GM18870 (cell line): ENCODE measurements around the gene CDK9.
A peak's percentile ranks its signal among the peaks of the same experiment; 100 is the strongest.
"Not testable (repeated sequence)": the region's sequence is repeated elsewhere in the genome, so short reads cannot be mapped to it uniquely, and the experiment has no call there.

Source experiments
- ATAC-seq: cut with Tn5 transposase; IDR thresholded peaks from one replicate; pipeline ENCODE4 v1.9.1; 2021; ENCODE audit warnings: moderate library complexity; ENCODE audit not compliant: unreplicated experiment

CDK9 gene

DNA sequence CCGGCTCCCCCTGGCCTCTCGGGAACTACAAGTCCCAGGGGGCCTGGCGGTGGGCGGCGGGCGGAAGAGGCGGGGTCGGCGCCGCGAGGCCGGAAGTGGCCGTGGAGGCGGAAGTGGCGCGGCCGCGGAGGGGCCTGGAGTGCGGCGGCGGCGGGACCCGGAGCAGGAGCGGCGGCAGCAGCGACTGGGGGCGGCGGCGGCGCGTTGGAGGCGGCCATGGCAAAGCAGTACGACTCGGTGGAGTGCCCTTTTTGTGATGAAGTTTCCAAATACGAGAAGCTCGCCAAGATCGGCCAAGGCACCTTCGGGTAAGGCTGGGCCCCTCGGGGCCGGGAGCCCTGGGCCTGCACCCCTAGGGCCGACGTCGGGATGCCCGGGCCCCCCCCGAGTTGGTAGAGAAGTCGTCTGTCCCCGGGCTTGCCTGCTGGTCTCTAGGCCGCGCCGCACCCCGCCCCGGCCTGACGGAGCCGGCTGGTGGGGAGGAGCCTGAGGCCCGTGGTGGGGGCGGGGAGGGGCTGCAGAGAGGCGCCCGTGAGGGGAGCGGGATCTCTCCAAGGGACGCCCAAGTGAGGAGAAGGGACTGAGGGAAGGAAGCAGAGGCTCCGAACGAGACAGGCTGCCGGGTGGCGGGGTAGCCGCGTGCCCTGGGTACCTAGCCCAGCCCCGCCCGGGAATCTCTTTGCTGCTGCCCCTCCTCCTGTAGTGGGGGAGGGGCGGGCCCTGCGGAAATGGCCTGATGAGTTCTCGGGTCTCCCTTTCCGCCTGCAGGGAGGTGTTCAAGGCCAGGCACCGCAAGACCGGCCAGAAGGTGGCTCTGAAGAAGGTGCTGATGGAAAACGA is at the start of gene CDK9:
CDK9 (plus strand) TSS at position 102 of the 840 bp plus-strand sequence; CDS start at position 217, 115 bp downstream.
- peak; percentile 31 for ATAC-seq

GRCh38 chr9:127738666-127739065 is 47.2 kb upstream of the CDK9 start:
- no peak for ATAC-seq

- no peak for ATAC-seq
These were observed 46.1 kb upstream of the CDK9 start for GRCh38 chr9:127739614-127740330.

DNA sequence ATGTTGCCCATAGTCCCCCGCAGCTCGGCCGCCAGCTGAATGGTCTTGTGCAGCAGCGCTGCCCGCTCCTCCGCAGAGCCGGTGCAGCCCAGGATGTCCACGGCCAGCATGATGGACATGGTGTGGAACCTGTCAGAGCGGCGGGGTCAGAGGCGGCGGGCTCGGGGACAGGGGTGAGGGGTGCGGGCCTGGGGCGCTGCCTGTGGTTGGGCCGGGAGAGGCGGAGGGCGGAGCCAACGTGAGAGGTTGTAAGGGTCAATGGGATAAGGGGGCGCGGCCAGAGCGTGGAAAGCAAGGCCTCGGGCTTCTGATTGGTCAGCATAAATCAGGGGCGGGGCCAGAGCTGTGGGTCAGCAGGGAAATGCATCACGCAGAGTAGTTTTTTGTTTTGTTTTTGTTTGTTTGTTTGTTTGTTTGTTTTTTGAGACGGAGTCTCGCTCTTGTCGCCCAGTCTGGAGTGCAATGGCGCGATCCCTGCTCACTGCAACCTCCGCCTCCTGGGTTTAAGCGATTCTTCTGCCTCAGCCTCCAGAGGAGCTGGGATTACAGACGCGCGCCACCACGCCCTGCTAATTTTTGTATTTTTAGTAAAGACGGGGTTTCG is 43.9 kb upstream of the CDK9 start:
- ATAC-seq = no peak

GRCh38 chr9:127742435-127743088 is 43.3 kb upstream of the CDK9 start:
- ATAC-seq = no peak

DNA sequence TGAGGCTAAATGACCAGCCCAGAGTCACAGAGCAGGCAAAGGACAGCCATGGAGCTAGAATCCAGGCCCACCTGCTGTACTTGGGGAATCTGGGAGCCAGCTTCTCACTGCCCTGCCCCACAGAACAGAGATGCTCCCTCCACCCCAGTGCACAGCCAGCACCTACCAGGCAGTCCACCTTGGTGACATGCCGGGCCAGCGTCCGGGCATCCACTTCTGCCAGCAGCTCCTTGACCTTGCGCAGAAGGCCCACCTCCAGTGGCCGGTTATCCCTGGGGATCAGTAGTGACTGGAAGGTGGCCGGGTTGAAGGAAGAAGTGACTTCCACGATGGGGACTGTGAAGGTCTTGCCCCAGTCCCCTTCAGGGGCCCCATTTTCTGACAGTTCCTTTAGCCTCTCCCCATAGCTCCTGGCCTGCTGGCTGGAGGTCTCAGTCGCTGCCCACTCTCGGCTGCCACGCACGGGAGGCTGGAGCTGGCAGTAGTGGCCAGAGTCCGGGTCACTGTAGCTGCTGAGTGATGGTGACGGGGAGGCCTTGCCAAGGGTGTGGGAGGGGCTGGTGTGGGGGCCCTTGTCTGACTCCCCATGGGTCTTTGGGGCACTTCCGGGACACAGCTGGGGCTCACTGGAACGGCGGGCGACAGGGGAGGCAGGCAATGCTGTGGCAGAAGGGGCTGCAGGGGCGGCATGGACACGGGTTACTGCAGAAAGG is 41.3 kb upstream of the CDK9 start:
- no peak for ATAC-seq

GRCh38 chr9:127746959-127747569 is 38.8 kb upstream of the CDK9 start:
- no peak for ATAC-seq

DNA sequence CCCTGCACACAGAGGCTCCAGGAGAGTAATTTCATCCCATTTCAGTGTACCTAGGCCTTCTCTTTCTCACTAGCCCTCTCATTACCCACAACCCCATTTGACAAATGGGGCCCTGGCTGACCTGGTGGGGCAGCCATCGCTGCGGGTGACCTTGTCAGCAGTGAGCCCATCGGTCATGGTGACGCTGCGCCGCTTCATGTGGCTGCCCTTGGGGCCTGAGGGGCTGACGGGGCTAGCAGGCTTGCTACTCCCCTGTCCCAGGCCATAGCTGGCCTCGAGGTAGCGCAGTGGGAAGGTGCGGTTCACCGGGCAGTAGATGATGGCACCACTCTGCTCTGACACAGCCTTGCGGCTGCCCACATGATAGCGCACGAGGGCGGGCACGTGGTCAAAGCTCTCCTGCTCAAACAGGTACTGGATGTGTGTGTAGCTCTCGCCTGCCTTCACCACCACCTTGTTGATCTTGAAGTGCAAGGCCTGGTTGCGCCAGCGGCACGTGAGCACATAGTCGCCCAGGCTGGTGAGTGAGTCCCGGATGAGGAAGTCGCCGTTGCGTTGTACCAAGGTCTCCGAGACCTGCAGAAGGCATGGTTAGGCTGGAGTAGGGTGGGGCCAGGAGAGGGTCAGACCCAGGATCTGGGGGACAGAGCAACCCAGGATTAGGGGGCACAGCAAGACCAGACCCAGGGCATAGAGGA is 36.6 kb upstream of the CDK9 start:
- no peak for ATAC-seq

DNA sequence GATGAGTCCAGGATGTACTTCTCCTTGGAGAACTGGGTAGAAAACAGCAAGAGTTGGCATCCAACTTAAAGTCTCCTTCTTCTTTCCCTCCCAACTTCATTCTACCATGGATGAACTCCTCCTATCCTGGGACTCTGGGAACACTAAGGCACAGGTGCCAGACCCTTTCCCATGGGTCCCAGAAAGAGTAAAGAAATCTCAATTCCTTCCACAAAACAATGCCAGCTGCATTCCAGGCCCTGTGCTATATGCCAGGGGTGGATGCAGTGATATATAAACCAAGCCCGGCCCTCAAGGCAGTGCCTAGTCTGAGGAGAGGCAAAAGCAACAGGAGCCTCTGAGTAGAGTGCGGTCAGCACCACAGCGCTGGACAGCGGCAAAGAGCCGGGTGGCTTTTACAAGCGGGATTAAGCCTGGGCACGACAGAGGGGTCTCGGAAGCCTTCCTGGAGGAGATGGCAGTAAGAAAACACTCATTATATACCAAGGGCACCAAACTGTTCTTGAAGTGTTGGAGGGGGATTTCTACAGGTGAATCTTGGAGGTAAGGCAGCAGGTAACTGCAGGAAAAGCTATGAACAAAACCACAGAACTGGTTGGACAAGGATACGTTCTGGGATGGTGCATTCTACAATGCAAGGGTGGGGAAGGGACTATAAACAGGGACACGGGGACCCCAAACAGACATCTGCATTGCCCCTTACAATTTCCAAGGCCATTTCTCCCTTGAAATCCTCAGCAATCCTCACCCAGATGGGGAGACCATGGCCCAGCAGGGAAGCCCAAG is 34.4 kb upstream of the CDK9 start:
- no peak for ATAC-seq

DNA sequence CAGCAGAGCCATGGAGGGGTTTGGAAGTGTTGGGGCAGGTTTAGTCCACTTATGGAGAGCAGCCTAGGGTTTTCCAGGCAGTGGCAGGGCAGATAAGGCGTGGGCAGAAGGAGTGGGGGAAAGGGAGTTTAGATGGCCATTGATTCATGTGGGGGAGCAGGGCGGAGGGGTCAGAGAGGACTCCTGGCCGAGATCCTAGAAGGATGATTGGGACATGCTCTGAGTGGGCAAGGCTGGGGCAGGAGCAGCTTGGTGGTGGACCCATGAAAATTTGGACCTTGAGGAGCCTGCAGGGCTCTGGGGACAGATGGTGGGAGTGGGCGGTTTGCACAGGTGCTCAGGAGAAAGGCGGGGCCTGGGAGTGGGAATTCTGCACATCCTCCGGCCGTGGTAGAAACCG is 32.7 kb upstream of the CDK9 start:
- no peak for ATAC-seq

GRCh38 chr9:127753622-127754021 is 32.2 kb upstream of the CDK9 start:
- ATAC-seq = no peak

DNA sequence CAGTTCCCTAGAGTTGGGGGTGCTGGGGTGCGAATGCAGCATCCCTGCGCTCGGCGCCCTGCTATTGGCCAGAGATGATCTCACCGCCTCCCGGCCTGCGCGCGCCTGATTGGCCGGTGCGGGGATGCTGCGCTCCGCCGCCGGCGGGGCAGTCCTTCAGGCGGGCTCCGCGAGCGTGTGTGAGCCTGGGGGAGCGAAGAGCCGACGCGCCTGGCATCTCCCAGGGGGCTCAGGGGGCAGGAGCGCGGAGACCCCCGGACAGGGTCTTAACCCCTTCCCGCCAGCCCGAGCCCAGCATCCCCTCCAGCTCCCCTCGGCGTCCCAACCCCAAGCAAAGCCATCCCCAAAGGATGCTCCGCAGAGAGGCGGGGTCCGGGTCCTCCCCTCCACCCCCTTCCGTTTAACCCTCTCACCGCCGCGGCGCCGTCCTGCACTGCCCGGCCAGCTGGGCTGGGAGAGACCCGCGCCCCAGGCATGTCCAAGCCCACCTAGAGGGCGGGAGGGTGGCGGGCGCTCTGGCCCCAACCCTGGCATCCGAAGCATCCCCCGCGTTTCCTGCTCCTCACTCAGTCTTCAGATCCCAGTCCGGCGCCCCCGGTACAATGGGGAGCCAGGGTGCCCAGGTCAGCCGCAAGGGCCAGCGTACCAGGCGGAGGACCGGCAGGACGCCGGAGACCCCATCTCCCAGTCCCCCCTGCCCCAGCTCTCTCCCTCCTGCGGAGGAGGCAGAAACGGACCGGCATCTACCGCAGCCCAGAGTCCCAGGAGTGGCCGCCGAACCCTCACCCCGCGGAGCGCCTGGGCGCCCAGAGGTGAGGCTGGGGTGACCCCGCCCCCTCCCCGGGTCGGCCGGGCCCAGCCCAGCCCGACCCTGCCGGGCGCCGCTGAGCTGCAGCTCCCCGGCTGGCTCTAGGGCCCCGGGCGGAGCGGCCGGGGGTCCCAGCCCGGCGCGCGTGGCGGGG is 31.5 kb upstream of the CDK9 start:
- no peak for ATAC-seq

DNA sequence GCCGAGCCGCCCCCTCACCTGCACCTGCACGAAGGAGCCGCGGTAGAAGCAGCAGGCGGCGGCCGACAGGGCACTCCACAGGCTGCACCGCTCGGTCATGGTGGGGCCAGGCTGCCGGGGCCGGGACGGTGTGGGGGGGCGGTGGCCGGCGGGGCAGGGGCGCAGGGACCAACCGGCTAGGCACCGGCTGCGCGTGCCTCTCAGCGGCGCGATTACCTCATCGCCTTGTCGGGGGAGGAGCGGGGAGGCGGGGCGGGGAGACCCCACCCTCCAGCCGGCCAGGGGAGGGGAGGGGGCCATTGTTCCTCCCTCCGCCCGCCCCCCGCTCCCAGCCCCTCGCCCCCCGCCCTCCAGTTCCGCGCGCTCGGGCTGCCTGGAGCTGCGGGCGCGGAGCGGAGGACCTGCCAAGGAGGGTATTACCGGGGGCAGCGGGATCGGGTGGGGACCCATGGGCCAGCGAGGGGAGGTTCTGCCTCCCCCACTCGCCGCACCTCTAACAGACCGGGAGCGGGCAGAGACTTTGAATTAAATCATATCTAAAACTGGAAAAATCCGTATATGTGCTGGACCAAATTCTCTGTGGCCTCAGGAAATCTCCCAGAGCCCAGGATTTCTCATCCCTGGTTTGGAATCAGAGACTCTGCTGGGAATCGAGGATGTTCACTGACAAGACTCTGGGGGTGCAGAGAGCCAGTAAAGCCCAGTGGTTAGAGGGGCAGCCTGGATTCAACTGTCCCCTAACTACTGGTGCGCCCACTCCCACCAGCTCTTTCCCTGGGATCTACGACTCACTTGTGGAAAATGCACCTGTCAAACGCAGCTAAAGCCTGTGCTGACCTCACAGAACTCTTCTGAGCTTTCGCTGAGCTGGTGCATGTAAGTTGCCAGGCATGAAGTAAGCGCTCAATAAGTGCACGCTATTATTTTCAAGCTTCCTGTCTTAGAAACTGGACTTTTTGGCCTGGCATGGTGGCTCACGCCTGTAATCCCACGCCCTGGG is 30.5 kb upstream of the CDK9 start:
- no peak for ATAC-seq

- ATAC-seq = no peak
These were observed 29.6 kb upstream of the CDK9 start for GRCh38 chr9:127756233-127756632.

- ATAC-seq = not testable (repeated sequence)
These were observed 29.1 kb upstream of the CDK9 start for GRCh38 chr9:127756776-127757175.

DNA sequence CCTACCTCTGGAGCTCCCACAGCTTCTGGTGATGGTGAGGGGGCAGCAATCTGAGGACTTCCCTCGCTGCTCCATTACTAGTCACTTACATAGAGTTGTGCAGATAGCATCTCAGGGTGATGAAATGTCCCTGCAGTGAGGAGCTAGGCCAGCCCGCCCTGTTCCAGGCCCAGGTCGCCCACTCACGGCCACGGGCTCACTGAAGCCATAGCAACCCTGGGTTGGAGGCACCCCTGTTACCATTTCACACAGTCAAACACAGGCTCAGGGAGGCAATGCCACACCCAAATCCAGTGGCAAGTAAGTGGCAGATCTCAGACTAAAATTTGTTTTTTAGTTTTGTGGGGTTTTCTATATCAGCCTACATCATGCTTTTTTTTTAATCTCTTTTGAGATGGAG is 27.0 kb upstream of the CDK9 start:
- no peak for ATAC-seq

- no peak for ATAC-seq
These were observed 24.8 kb upstream of the CDK9 start for GRCh38 chr9:127761061-127761460.
